Measurements from ENCODE around the gene CR1L. TPM values are rescaled to one million over a fixed set of nuclear protein-coding genes. Genes with fewer than 3 reads are reported as not detected.
"Not testable (repeated sequence)": the region's sequence is repeated elsewhere in the genome, so short reads cannot be mapped to it uniquely, and the experiment has no call there.

CR1L gene
- total RNA-seq, 1 donor from 2014 or later = not detected

- FAIRE-seq (no peak), DNase-seq (ENCODE audit: low spot score in 2 of 2) (no peak)
Measured at GRCh38 chr1:207644166-207644851, 624 bp upstream of the CR1L start.

DNA sequence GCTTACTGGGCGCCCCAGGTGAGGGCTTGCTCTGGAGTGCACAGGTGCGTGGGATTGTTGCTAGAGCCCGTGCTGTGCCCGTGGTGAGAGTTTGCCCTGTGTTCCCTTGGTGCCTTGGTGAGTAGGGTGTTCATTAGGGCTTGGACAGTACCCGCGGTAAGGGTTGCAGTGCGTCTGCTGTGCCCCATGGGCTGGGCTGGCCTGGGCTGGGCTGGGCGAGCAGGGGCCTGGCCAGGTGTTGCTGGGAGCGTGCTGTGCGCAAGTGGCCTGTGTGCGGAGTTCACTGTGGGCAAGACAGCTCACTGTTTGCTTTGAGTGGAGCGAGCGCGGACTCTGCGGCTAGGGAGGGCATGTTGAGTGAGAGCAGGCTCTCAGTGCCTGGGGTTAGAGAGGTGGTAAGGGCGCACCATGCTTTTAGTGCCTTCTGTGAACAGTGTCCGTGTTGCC, 725 bp downstream of the CR1L start:
- DNase-seq (ENCODE audit: low spot score in 2 of 2) (no peak), FAIRE-seq (no peak)

DNA sequence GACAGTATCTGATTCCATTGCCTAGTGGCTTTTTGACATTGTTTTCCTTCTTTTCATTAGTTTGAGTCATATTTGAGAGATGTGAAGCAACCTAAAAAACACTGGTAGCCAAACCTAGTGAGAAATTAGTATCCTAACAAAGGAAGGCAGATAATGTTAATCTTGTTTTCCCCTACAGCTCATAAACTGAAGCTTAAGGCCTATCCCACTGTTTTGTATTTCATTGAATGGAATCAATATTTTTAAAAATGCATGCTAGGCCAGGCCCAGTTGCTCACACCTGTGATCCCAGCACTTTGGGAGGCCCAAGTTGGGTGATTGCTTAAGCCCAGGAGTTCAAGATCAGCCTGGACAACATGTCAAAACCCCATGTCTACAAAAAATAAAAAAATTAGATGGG, 1.2 kb downstream of the CR1L start:
- FAIRE-seq = no peak

GRCh38 chr1:207646944-207647579, 2.1 kb downstream of the CR1L start:
- DNase-seq (ENCODE audit: low spot score in 2 of 2) (no peak), FAIRE-seq (no peak)

More for the DNA sequence above, 1.2 kb downstream of the CR1L start:
- DNase-seq (ENCODE audit: low spot score in 2 of 2) = no peak

- FAIRE-seq (no peak), DNase-seq (ENCODE audit: low spot score in 2 of 2) (no peak)
Measured at GRCh38 chr1:207647671-207648333, 2.9 kb downstream of the CR1L start.

GRCh38 chr1:207648334-207649209, 3.6 kb downstream of the CR1L start:
- FAIRE-seq (no peak), DNase-seq (ENCODE audit: low spot score in 2 of 2) (no peak)

DNA sequence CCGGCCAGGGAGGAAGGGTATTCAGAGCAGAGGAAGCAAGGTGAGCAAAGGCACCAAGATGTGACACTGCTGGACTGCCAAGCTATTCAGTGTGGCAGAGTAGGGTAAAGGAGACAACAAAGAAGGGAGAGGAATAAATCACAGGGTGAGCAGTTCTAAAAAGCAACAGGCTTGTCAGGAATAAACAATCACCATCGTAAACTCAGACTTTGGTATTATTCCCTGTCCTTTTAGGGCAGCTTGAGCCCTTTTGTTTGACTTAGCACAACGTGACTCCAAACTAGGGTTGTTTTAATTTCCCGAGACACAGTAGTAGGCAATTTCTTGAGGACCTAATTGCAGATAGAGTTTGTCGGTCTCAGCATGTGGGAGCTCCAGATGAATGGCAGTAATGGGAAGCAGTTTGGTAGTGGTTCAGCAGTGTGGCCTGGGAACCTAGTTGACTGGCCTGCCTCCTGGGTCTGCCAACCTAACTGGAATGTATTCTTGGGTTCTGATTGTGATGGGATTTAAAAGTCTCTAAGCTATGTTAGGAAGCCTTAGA, 4.3 kb downstream of the CR1L start:
- no peak for FAIRE-seq

DNA sequence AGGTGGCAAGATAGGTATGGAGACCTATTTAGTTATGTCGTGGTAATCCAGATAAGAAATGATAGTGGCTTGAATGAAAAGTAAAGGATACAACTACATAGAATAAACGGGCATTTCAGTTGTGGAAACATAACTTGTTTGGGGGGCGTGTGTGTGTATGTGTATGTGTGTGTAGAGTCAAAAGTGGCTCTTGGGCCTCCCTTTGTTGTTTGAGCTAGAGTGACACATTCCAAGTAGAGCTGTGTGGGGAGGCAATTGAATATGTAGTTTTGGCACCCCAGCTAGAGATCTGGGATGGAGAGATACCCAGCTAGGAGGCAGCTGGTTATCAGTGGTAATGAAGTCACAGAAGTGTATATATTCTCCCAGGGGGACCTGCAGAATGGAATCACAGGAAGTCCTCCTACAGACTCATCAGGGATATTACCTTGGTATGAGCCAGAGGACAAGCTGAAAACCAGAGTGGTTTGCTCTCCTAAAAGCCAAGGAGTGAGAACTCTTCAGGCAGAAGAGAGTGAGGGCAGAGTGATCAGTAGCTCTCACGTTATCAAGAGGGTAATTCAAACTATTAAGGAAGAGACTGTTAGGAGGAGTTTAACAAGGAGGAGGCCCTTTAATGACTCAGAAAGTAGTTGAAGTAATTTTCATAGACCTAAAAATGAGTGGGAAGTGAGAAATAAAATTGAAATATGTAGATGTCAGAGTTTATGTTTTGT, 5.1 kb downstream of the CR1L start:
- DNase-seq (ENCODE audit: low spot score in 2 of 2) (no peak), FAIRE-seq (no peak)

More for the DNA sequence above, 4.3 kb downstream of the CR1L start:
- DNase-seq (ENCODE audit: low spot score in 2 of 2) = no peak

GRCh38 chr1:207651583-207651982, 6.7 kb downstream of the CR1L start:
- DNase-seq (ENCODE audit: low spot score in 2 of 2) (no peak), FAIRE-seq (no peak)

DNA sequence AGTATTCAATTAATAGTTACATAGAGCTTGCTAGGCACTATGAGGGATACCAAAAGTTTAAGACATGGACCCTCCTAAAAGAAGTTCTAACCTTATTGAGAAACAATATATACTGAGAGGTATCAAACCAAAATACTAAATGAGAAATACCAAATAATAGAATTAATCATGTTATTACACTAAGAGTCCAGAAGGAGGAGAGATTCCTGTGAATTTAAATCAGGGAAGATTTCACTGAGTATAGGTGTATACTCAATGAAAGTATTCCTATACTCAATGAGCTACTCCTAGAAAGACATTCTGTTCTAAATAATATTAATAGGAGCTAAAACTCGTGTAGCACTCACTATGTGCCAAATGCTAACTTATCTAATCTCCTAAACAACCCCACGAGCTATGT, 9.4 kb downstream of the CR1L start:
- no peak for FAIRE-seq

DNA sequence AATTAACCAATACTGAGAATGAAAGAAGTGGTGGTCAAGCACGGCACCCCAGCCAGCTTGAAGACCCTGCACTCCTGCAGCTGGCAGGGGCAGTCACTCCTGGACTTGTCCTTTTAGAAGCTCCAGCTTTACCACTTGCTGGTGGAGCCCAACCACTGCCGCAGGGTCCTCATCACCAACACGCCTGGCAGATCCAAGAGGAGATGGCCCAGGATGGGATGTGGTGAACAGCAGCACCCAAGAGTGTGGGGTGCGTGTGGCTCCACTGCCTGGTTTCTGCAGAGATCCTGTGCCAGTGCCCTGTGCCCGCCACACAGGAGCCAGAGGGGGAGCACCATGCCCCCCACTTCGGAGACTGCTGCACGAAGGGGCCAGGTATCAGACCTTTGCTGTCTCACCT, 13.5 kb downstream of the CR1L start:
- DNase-seq (ENCODE audit: low spot score in 2 of 2) (no peak), FAIRE-seq (no peak)

More for the DNA sequence above, 9.4 kb downstream of the CR1L start:
- no peak for DNase-seq (ENCODE audit: low spot score in 2 of 2)

DNA sequence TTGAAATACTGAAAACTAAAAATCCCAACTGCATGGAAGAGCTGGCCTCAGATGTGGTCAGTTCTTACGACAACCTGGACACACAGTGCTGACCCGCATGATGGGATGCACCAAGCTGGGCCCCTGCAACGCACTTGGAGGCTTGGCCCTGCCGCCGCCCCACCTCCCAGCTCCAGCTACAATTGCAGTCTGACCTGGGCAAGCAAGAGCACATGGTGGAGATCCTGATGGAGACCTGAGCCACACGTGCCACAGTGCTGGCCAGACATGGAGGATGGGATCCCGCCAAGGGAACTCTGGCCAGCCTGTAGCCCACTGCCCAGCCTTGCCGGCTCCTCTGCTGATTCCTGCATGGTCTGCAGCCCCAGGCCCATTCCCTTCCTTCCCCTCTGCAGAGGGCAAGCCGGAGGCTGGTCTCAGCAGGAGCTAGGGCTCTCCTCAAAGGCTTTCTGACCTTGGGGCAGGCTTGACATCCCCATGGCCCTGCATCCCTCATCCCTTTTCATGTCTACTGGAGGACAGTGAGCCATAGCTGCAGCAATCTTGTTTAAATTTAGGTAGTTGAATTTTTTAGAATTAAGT, 14.1 kb downstream of the CR1L start:
- FAIRE-seq (no peak), DNase-seq (ENCODE audit: low spot score in 2 of 2) (no peak)

- FAIRE-seq (no peak), DNase-seq (ENCODE audit: low spot score in 2 of 2) (no peak)
Measured at GRCh38 chr1:207659545-207660153, 14.7 kb downstream of the CR1L start.

DNA sequence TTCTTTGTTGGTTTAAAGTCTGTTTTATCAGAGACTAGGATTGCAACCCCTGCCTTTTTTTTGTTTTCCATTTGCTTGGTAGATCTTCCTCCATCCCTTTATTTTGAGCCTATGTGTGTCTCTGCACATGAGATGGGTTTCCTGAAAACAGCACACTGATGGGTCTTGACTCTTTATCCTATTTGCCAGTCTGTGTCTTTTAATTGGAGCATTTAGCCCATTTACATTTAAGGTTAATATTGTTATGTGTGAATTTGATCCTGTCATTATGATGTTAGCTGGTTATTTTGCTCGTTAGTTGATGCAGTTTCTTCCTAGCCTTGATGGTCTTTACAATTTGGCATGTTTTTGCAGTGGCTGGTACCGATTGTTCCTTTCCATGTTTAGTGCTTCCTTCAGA, 16.5 kb downstream of the CR1L start:
- FAIRE-seq; DNase-seq (ENCODE audit: low spot score in 2 of 2): not testable (repeated sequence)

DNA sequence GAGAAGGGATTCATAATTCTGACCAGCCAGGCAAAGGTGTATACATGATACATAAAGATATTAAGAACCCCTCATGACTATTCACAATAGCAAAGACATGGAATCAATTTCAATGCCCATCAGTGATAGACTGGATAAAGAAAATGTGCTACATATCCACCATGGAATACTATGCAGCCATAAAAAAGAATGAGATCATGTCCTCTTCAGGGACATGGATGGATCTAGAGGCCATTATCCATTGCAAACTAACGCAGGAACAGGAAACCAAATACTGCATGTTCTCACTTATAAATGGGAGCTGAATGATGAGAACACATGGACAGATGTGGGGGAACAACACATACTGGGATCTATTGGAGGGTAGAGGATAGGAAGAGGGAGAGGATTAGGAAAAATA, 21.4 kb downstream of the CR1L start:
- no peak for FAIRE-seq
- DNase-seq (ENCODE audit: low spot score in 2 of 2) = no peak

DNA sequence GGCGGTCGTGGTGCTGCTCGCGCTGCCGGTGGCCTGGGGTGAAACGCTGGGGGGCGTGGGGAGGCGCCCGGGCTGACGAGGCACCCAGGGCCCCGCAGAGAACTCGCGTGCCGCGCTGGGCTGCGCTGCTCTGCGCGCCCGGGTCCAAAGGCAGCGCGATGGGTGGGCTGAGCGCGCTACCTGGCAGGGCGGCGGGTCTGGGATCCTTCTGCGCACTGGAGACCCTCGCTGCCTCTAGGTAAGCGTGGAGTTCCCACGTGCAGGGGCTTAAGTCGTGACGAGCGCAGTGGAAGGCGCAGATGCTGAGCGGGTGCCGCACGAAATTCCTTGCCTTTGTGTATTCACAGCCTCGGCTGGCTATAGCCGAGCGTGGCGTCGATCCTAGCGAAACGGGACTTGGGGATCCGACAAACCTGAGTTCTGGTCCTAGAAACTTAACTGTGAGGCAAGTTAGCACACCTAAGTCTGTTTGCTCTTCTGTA, 24.6 kb downstream of the CR1L start:
- FAIRE-seq = no peak
- DNase-seq (ENCODE audit: low spot score in 2 of 2) = no peak

GRCh38 chr1:207670192-207670591, 25.3 kb downstream of the CR1L start:
- FAIRE-seq (no peak), DNase-seq (ENCODE audit: low spot score in 2 of 2) (no peak)

GRCh38 chr1:207670997-207671396, 26.1 kb downstream of the CR1L start:
- FAIRE-seq = no peak
- no peak for DNase-seq (ENCODE audit: low spot score in 2 of 2)
